Esophagus muscularis mucosa (tissue), 4 donors: ENCODE results near the gene NEO1.

ENCODE experiments used
- EP300 ChIP-seq: sonication (generic); formaldehyde crosslinking; IDR thresholded peaks from one replicate; pipeline ENCODE4 v1.6.1; 2017; ENCODE audit warnings: antibody characterized with exemption
- POLR2A ChIP-seq: fragments of 450-650 bp; IDR thresholded peaks from one replicate; pipeline ENCODE4 v1.6.1; 2017; ENCODE audit warnings: antibody characterized with exemption, moderate library complexity, mild to moderate bottlenecking, low read depth
- POLR2AphosphoS5 ChIP-seq, 2 donors: sonication (generic); formaldehyde crosslinking; IDR thresholded peaks; one replicate each; pipeline ENCODE4 v1.6.1; 2017; ENCODE audit warnings: antibody characterized with exemption in 2 of 2
- TF ChIP-seq, protein P1 (sequence below), 3 experiments: fragments of 200-600 bp in 2 of 3; fragments of 450-650 bp in 1 of 3; sonication (generic) in 2 of 3; IDR thresholded peaks; one replicate each; pipeline ENCODE4 v1.5.1; 2017 to 2019; ENCODE audit warnings: antibody characterized with exemption in 3 of 3, mild to moderate bottlenecking in 2 of 3, moderate library complexity in 1 of 3

DNA sequence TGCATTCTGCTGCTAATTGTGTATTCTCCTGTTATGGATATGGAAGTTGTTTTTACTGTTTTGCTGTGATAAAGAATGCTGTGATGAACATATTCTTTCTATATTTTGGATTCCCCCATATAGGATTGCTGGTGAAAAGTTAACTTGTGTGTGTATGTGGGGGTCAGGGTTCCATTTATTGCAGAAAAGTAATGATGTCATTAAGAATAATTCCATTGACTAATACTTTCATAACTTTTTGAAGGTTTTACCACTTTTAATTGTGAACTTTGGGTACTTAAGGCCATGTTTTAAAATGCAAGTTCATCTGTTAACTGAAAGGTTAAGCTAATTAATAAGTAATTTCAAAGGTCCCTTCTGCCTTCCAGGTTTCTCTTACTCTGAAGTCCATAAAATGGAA, 6.2 kb downstream of the NEO1 start:
- TF ChIP-seq EP300: no peak
- no peak for TF ChIP-seq POLR2A
- TF ChIP-seq, protein P1, sequence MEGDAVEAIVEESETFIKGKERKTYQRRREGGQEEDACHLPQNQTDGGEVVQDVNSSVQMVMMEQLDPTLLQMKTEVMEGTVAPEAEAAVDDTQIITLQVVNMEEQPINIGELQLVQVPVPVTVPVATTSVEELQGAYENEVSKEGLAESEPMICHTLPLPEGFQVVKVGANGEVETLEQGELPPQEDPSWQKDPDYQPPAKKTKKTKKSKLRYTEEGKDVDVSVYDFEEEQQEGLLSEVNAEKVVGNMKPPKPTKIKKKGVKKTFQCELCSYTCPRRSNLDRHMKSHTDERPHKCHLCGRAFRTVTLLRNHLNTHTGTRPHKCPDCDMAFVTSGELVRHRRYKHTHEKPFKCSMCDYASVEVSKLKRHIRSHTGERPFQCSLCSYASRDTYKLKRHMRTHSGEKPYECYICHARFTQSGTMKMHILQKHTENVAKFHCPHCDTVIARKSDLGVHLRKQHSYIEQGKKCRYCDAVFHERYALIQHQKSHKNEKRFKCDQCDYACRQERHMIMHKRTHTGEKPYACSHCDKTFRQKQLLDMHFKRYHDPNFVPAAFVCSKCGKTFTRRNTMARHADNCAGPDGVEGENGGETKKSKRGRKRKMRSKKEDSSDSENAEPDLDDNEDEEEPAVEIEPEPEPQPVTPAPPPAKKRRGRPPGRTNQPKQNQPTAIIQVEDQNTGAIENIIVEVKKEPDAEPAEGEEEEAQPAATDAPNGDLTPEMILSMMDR (IDR thresholded peaks at IDR 0.05): no peak
- TF ChIP-seq POLR2AphosphoS5 (IDR thresholded peaks at IDR 0.05): no peak
